PC-3 (cell line): ENCODE measurements around the gene MGAT3.

Source experiments
- CTCF ChIP-seq: fragments of 300-600 bp; sonication (generic); conservative IDR thresholded peaks from 2 replicates; pipeline ENCODE4 v1.5.1; 2017; ENCODE audit warnings: antibody characterized with exemption, low read depth, mild to moderate bottlenecking, low read length
- EZH2 ChIP-seq: fragments of 300-600 bp; sonication (generic); IDR thresholded peaks from one replicate; pipeline ENCODE4 v1.6.1; 2017; ENCODE audit warnings: antibody characterized with exemption, mild to moderate bottlenecking, low read length; ENCODE audit not compliant: unreplicated experiment
- EZH2phosphoT487 ChIP-seq: fragments of 300-600 bp; sonication (generic); IDR thresholded peaks from 2 replicates; pipeline ENCODE4 v1.6.1; 2018; ENCODE audit warnings: mild to moderate bottlenecking, antibody characterized with exemption, low read length, borderline replicate concordance

DNA sequence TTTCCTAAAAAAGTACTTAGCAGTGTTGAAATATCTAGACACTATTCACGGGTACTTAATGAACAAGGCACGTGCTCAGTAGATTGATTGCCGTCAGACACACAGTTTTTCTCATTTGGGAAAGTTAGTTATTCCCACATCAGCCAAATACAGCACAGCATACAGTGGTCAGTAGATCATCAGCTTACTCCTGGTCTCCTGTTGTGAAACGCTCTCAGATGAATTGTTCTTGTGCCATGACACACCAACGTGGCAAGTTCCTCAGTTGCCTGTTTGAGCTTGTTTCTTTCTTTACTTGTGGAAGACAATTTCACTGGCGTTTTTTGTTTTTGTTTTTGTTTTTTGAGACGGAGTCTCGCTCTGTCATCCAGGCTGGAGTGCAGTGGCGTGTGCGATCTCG lies 48.6 kb upstream of the MGAT3 start:
- TF ChIP-seq CTCF (no peak), EZH2phosphoT487 (no peak), EZH2 (no peak)
